Measurements from ENCODE around the gene EZR.

EZR gene

DNA sequence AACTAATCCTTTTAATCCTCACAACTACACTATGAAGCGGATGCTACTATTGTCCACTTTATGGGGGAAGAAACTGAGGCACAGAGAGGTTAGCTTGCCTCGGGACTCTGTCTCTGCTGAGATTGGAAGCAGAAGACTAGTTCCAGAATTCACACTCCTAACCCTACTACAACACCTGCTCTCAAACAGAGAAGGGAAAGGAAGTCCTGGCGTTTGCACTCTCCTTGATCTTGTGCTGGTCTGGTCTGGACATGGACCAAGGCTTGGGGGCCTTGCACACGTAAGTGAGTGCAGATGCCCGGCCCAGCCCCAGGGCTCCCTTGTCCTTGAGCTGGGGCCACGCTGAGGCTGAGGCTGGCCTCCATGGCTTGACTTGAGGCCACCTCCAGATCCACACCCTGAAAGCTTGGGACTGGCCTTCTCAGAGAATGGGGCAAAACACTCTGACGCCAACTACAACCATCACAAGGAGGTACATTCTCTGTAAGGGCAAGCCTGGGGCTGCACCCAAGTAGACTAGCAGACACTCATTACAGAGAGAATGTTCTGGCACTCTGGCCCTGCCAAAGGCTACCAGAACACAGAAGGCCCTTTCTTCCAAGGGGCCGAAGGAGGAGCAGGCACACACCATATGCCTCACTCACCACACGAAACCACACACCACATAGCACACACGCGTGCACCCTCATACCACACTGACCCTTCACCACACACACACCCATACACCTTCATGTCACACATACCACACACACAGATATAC, 33.3 kb upstream of the EZR start:
- DNase-seq (ENCODE audit: low read depth), result no peak
- no peak overlapping the region for H3K4me3 ChIP-seq (ENCODE audit: low read depth, low read length)
- TF ChIP-seq, protein P1, sequence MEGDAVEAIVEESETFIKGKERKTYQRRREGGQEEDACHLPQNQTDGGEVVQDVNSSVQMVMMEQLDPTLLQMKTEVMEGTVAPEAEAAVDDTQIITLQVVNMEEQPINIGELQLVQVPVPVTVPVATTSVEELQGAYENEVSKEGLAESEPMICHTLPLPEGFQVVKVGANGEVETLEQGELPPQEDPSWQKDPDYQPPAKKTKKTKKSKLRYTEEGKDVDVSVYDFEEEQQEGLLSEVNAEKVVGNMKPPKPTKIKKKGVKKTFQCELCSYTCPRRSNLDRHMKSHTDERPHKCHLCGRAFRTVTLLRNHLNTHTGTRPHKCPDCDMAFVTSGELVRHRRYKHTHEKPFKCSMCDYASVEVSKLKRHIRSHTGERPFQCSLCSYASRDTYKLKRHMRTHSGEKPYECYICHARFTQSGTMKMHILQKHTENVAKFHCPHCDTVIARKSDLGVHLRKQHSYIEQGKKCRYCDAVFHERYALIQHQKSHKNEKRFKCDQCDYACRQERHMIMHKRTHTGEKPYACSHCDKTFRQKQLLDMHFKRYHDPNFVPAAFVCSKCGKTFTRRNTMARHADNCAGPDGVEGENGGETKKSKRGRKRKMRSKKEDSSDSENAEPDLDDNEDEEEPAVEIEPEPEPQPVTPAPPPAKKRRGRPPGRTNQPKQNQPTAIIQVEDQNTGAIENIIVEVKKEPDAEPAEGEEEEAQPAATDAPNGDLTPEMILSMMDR (conservative IDR thresholded peaks at IDR 0.05; ENCODE audit: low read depth, low read length), result no peak

DNA sequence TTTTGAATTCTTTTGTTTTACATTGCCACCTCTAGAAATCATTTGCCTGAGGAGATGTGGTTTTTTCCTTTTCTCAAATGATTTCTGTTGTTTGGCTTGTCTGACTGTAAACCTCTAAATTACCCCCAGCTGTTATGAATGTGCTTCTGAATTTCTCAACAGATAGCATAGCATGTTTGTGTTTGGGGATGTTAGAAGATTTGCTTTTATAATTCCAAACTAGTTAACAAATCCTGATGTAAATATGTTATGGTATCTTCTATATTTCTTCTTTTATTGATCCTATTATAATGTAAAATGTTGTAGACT, 31.6 kb upstream of the EZR start:
- TF ChIP-seq, protein P1 (conservative IDR thresholded peaks at IDR 0.05; ENCODE audit: low read depth, low read length), result no peak
- DNase-seq (ENCODE audit: low read depth), result peak; percentile 52
- no peak overlapping the region for H3K4me3 ChIP-seq (ENCODE audit: low read depth, low read length)

DNA sequence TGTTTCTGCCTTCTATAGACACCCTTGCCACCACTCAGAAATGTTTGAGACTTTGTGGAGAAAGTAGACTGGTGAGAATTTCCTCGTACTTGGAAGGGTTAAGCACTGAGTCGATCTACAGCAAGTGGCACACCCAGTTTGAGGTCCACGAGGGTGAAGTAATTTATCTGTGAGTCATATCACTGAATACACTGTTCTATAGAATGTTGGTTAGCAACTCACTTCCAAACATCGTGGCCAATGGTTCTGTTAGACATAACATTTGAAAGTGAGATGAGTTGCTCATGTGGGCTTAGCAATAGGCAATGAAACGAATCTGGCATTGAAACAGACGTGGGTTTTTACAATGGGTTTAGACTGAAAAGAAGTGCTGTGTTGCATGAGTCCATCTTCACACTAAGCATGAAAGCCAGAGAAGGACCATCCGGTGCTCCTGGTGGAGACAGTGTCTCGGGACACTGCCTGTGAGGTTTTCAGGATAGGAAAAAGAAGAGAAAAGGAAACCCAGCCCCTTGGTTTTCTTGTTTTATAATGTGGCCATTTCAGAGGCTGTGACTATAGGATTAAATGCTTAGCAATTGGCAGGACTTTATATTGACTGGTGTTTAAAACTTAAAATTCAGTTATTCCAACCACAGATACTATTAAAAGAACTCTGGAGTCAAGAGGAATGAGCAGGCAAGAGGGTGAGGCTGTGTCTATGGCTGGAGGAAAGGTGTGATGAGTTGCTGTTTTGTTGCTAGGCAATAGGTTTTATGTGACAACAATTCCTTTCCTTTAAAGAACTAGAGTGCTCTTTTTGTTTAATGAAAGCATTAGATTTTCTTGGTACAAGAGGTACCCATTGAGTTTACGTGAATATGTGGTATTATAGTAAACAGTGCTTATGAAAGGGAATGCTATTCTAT, 31.0 kb upstream of the EZR start:
- H3K4me3 ChIP-seq (ENCODE audit: low read depth, low read length), result no peak overlapping the region
- DNase-seq (ENCODE audit: low read depth), result peak; percentile 81
- TF ChIP-seq, protein P1 (conservative IDR thresholded peaks at IDR 0.05; ENCODE audit: low read depth, low read length), result no peak

GRCh38 chr6:158848490-158848895, 29.3 kb upstream of the EZR start:
- TF ChIP-seq, protein P1 (conservative IDR thresholded peaks at IDR 0.05; ENCODE audit: low read depth, low read length), result no peak
- DNase-seq (ENCODE audit: low read depth), result no peak
- no peak overlapping the region for H3K4me3 ChIP-seq (ENCODE audit: low read depth, low read length)

GRCh38 chr6:158847786-158848185, 28.6 kb upstream of the EZR start:
- TF ChIP-seq, protein P1 (conservative IDR thresholded peaks at IDR 0.05; ENCODE audit: low read depth, low read length), result no peak
- no peak overlapping the region for H3K4me3 ChIP-seq (ENCODE audit: low read depth, low read length)
- DNase-seq (ENCODE audit: low read depth), result no peak

DNA sequence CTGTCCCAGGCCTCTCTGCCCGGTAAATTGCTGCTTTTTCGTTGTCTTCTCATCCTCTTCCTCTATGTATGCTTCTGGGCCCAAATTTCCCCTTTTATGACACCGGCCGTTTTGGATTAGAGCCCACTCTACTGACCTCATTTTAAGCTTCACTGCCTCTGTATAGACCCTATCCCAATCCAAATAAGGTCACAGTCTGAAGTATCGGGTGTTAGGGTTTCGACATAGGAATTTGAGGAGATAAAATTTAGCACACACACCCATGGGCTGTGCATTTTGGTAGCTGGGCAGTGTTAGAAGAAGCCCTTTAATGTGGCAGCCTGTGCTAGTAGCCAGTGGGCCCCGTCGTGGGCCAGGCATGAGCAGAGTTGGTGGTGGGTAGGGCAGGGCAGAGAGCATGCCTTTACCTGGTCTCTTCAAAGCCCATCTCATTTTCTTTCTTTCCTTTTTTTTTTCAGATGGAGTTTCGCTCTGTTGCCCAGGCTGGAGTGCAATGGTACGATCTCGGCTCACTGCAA, 27.9 kb upstream of the EZR start:
- H3K4me3 ChIP-seq (ENCODE audit: low read depth, low read length), result no peak overlapping the region
- TF ChIP-seq, protein P1 (conservative IDR thresholded peaks at IDR 0.05; ENCODE audit: low read depth, low read length), result no peak
- no peak for DNase-seq (ENCODE audit: low read depth)

Data from choroid plexus epithelial cell (primary cell).